GM18498 (cell line): ENCODE data around the gene GLYATL3.
"Not testable (repeated sequence)": the region's sequence is repeated elsewhere in the genome, so short reads cannot be mapped to it uniquely, and the experiment has no call there.

Source experiments
- ATAC-seq: cut with Tn5 transposase; IDR thresholded peaks from one replicate; pipeline ENCODE4 v1.9.1; 2021; ENCODE audit warnings: mild to moderate bottlenecking, moderate library complexity; ENCODE audit not compliant: unreplicated experiment

The GLYATL3 gene

DNA sequence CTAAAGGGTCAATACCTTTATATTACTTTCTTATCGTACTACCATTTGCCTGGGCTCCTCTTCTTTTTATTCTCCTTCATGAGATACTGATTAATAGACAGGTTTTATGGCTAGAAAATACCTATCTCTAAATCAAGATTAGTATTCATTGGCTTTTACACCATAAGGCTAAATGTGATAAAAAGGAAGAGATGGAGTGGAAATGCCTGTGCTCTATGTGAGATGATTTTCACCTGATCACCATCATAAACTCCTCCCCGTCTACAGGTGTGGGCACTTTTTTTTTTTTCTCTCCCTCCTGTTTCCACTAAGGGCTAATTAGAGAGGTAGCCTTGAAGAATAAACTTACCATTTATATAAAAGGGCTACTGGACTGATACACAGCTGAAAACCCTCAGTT is at the start of gene GLYATL3:
Gene GLYATL3 (plus strand): TSS at position 301 of the 400 bp plus-strand sequence. CDS start 12,068 bp downstream, outside the sequence.
- ATAC-seq = no peak

DNA sequence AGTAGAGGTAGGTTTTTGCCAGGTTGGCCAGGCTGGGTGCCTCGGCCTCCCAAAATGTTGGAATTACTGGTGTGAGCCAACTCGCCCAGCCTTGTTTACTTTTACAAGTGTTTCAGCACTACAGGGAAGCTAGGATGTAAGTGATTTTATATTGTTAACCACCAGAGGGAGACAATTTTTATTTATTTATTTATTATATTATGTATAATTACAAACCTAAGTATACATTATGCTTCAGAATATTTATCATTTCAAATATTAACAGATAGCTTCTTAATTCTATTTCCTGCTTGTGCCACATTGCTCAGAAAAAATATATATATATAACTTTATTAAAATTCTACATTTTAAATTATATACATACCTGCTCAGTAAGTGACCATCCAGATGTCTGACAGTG is 46.5 kb upstream of the GLYATL3 start:
- ATAC-seq = no peak

DNA sequence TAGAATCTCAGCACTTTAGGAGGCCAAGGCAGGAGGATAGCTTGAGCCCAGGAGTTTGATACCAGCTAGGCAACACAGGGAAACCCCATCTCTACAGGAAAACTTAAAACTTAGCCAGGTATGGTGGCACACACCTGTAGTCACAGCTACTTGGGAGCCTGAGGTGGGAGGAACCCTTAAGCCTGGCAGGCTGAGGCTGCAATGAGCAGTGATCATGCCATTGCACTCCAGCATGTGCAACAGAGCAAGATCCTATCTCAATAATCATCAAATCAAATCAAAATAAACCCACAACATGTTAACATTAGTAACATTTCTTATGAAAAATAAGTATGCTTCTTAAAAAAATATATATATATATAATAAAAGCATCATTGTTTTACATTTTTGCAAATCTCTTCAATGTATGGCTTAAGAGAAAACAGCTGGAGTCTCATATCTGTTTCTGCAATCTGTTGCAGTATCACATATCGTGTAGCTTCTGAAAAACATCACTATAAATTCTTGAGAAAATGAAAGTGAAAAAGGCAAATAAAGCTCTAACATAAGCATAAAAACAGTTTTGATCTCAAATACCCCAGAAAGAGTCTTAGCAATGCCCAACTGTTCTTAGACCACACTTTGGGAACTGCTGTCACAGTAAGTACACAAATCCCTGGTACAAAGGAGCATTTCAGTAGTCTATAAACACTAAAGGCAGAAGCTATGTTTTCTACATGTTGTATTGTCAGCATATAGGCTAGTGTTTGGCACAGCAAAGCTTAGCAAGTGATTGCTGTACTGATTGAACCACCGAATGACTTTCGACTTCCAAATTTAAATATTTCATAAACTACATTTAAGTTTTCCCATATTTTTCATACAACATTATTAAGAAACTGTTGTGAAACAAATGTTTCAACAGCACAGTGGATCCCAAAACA is 44.7 kb upstream of the GLYATL3 start:
- peak; percentile 91 for ATAC-seq

DNA sequence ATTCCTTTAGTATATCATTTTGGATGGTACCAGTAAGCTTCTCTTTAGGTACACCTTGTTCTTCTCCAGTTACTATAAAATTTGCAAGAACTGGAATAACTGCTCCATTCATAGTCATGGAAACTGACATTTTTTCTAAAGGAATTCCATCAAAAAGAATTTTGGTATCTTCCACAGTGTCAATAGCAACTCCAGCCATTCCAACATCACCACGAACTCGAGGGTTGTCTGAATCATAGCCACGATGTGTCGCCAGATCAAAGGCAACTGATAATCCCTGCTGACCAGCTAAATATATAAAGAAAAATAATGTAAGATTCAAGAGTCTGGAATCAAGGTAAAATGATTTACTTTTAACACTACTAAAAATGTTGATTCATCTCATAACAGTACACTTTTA is 42.0 kb upstream of the GLYATL3 start:
- no peak for ATAC-seq

DNA sequence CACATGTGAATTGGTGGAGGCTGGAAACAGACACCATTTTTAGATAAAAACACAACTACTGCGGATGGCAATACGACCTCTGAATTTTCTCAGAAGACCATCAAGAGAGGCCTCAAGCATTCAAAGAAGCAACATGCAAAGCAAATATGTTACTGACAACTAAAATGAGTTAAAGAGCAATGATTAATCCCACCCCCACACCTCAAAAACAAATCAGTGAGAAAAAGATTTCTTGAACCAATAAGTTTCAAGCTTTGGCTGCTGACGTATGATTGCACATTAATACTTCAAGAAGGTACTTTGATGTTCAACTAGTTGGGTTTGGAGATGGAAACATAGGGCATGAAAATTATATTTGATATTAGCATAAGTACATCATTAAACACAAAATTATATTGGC is 37.7 kb upstream of the GLYATL3 start:
- ATAC-seq = no peak

DNA sequence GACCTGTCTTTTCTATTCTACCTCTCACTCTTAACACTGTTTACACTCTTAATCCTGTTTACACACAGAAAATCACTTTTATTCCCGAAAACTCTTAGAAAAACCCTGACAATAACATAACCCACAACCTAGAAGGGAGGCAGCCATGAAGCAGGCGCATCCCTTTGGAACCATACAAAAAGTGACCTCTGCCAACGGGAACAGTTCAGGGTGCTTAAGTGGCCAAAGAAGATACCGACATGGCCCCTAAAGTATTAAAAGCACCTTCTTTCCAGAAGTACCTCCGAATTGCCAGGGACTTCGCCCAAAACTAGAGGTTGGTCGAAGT is 37.2 kb upstream of the GLYATL3 start:
- ATAC-seq = peak; percentile 18

DNA sequence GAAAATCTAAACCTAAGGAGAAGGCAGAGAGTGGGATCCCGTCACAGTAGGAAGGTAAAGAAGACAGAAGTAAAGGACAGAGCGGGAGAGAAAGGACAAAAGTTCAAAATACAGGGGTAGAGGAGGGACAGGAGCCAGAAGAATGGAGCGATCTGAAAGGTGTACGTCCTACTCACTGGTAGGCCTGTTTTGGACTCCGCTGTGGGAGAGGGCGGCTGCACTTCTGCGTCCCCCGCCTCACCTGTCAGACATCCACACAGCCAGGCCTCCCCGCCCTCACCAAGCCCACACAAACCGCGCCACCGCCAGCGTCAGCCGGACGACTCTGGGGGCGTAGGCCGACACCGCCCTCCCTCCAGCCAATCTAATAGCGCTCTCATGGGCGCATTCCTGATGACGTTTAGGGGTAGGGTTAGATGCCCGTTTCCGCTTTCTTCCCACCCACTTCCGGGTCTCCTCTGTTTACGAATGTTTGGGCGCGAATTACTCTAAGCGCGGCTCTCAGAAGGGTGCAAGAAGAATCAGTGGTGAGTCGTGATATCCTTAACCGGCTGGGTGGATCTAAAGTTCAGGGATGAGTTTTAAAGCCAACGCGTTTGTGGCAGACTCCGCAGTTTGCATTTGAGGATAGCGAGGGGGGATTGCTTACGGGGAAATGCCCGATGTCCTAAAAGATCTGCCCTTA is 36.7 kb upstream of the GLYATL3 start, which contains the start of the genes CENPQ and MMUT:
Gene CENPQ (plus strand): TSS at position 444 of the 685 bp plus-strand sequence. CDS start 6,807 bp downstream, outside the sequence.
Gene MMUT (minus strand): TSS at position 327 of the 685 bp plus-strand sequence. CDS start 3,787 bp downstream, outside the sequence.
- ATAC-seq = peak; percentile 99

DNA sequence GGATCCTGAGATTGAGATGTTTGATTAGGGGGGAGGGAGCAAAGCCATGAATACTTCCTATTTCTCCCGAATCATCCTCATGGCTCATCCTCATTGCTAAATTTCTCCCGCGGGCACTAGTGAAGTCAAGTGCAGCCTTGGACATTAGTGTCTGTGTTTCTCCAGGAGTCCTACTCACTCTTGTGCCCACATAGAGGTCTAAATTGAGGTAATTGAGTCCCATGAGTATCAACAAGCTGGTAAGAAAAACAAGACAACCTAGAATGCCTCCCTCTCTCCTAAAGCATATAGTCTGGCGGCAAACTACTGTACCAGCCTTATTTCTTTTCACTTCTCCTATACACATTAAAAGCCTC is 36.1 kb upstream of the GLYATL3 start:
- peak; percentile 1 for ATAC-seq

DNA sequence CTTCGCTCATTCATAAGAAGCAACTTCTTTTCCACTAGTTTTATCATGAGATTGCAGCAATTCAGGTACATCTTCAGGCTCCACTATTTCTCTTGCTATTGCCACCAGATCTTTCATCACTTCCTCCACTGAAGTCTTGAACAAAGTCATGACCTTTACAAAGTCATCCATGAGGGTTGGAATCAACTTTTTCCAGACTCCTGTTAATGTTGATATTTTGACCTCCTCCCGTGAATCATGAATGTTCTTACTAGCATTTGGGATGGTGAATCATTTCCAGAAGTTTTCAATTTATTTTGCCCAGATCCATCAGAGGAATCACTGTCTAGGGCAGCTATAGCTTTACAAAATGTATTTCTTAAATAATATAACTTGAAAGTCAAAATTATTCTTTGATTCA is 35.0 kb upstream of the GLYATL3 start:
- ATAC-seq = no peak

DNA sequence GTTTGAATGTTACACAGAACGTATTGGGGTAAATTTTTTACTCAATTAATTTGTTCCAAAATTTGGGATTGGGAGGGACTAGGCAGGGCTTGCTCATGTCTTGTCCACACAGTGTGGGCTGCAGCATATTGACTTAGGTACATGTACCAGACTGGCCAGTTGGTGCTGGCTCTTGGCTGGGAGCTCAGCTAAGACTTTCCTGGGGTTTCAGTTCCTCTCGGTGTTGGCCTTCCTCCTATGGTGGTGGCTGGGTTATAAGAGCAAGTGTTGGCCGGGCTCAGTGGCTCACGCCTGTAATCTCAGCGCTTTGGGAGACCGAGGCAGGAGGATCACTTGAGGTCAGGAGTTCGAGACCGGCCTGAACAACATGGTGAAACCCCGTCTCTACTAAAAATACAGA is 31.7 kb upstream of the GLYATL3 start:
- no peak for ATAC-seq

DNA sequence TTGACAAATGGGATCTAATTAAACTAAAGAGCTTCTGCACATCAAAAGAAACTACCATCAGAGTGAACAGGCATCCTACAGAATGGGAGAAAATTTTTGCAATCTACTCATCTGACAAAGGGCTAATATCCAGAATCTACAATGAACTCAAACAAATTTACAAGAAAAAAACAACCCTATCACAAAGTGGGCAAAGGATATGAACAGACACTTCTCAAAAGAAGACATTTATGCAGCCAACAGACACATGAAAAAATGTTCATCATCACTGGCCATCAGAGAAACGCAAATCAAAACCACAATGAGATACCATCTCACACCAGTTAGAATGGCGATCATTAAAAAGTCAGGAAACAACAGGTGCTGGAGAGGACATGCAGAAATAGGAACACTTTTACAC is 23.2 kb upstream of the GLYATL3 start:
- not testable (repeated sequence) for ATAC-seq

DNA sequence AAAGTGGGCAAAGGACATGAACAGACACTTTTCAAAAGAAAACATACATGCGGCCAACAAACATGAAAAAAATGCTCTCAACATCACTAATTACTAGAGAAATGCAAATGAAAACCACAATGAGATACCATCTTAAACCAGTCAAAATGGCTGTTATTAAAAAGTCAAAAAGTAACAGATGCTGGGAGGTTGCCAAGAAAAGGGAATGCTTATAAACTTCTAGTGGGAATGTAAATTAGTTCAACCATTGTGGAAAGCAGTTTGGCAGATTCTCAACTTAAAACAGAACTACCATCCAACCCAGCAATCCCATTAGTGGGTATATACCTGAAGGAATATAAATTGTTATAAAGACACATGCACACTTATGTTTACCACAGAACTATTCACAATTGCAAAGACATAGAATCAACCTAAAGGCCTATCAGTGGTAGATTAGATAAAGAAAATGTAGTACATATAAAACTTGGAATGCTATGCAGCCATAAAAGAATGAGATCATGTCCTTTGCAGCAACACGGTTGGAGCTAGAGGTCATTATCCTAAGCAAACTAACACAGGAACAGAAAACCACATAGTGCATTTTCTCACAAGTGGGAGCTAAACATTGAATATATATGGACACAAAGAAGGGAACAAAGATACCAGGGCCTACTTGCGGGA is 20.3 kb upstream of the GLYATL3 start:
- ATAC-seq = no peak

DNA sequence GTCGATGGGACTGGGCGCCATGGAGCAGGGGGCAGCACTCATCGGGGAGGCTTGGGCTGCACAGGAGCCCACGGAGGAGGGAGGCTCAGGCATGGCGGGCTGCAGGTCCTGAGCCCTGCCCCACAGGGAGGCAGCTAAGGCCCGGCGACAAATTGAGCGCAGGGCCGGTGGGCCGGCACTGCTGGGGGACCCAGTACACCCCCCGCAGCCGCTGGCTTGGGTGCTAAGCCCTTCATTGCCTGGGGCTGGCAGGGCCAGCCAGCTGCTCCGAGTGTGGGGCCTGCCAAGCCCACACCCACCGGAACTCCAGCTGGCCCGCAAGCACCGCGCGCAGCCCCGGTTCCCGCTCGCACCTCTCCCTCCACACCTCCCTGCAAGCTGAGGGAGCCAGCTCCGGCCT is 17.9 kb upstream of the GLYATL3 start:
- ATAC-seq = not testable (repeated sequence)

DNA sequence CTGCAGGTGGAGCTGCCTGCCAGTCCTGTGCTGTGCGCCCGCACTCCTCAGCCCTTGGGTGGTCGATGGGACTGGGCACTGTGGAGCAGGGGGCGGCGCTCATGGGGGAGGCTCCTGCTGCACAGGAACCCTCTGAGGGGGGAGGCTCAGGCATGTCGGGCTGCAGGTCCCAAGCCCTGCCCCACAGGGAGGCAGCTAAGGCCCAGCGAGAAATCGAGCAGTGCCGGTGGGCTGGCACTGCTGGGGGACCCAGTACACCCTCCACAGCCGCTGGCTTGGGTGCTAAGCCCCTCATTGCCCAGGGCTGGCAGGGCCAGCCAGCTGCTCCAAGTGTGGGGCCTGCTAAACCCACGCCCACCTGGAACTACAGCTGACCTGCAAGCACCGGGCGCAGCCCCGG is 16.3 kb upstream of the GLYATL3 start:
- ATAC-seq = not testable (repeated sequence)

DNA sequence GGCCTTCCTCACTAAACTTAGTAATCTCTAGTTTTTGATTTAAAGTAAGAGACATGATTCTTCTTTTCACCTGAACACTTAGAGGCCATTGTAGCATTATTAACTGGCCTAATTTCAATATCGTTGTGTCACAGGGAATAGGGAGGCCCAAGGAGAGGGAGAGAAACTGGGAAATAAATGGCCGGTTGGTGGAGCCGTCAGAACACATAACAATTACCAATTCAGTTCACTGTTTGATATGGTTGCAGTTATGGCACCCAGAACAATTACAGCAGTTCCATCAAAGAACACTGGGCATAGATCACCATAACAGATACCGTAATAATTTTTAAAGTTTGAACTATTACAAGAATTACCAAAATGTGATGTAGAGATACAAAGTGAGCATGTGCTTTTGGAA is 9.1 kb upstream of the GLYATL3 start:
- ATAC-seq = no peak

DNA sequence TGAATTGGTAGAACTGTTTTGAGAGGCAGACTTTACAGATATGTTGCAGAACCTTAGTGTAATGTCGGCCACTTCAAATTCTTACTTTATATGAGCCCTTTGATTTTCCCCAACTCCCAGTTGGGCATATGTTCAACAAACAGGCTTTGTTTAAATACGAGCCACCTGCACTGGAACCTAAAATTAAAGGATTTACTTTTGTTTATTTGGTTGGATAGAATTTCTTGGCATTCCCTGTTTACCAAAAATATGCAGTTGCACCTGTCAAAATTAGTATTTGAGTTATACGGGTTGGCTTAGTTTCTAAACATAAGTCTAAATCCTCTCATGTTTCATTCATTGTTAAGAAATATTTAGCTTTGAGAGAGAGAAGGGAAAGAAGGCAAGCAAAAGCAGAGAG is 2.4 kb upstream of the GLYATL3 start:
- ATAC-seq = no peak

DNA sequence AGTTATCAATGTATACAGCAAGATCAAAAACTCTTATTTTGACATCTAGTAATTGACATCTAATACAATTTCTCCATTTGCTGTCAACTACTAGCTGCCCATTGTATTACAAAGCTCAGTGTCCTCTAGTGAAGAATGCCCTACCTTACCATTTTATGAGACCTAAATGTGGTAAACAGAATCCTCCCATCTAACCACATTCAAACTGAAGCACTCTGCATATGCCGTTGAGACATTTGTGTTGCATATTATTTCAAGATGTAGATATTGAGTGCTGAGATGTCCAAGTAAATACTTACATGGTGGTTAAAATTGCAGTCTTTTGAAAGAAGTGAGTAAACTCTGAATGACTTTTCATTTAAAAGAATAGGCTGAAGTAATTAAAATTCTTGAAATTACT is 597 bp upstream of the GLYATL3 start:
- ATAC-seq = no peak

DNA sequence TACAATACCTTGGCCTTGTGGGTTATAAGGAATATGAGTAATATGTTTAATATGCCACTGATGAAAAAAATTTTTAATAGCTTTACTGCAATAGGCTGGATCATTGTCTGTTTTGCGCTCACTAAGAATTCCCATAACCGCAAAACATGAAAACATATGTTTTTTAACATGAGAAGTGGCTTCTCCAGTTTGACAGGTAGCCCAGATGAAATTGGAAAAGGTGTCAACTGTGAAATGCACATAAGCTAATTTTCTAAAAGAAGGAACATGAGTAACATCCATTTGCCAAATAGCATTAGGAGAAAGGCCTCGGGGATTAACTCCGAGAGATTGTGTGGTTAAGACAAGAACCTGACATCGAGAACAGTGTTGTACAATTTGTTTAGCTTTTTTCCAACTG is 4.9 kb downstream of the GLYATL3 start:
- ATAC-seq = no peak

DNA sequence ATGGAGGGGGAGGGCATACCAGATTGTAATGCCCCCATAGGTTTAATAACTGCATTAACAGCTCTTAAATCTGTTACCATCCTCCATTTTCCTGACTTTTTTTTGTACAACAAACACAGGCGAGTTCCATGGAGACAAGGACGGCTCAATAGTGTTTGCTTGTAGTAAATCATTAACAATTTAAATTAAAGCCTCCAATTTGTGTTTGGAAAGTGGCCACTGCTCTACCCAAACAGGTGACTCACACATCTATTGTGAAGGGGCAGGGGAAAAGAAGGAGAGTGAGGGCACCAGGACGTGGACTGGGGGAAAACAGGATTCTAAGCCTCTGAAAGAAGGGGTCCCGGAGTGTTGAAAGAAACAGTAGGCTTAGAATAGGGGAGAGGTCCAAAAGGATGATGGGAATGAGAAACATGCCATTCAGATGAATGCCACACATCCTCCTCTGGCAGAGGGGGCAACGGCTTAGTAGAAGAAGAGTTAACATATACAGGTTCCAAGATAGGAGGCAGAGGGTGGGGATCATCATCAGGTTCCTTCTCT is 6.9 kb downstream of the GLYATL3 start:
- no peak for ATAC-seq

DNA sequence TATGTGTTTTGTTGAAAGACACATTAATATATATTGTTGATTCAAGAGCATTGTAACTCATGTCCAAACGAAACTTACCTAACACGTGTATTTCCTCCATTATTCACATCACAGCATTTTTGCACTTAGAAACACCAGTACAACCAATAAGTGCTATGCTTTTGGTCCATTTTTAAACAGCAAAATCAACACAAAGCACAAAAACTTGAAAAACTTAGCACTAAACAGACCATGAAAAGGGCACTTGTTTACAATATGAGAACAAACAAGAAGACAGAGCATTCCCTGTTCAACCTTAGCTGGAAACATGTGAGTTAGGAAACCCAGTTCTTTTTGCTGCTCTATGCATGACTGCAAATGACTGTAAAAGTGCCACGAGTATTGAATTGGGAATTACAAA is 9.6 kb downstream of the GLYATL3 start:
- no peak for ATAC-seq
